Epithelial cell of prostate (primary cell): ENCODE results near the gene POLR3F.
"Not testable (repeated sequence)": the region's sequence is repeated elsewhere in the genome, so short reads cannot be mapped to it uniquely, and the experiment has no call there.

Experiments
- DNase-seq: peaks from one replicate; pipeline ENCODE4 v3.0.0-alpha.2; 2011; ENCODE audit warnings: low read depth, low spot score
- H3K27ac ChIP-seq: fragments of 450-650 bp; 2 replicates; pipeline ENCODE4 v1.5.1; 2017; ENCODE audit warnings: mild to moderate bottlenecking

Gene POLR3F

GRCh38 chr20:18501672-18502071, 34.5 kb downstream of the POLR3F start:
- not testable (repeated sequence) for H3K27ac ChIP-seq, DNase-seq

- DNase-seq = no peak
- H3K27ac ChIP-seq = no peak overlapping the region
Measured at GRCh38 chr20:18504479-18505060, 37.4 kb downstream of the POLR3F start.

GRCh38 chr20:18506744-18507143, 39.6 kb downstream of the POLR3F start:
- no peak for DNase-seq
- peak overlapping the region; percentile 96 for H3K27ac ChIP-seq

GRCh38 chr20:18507218-18508191, 40.3 kb downstream of the POLR3F start, which contains the start of gene SEC23B:
TSS of gene SEC23B (plus strand) at chr20:18507940. CDS start at chr20:18510836, 2,896 bp downstream.
- DNase-seq = peak; percentile 95
- H3K27ac ChIP-seq = peak within 1 kb of the TSS; percentile 96

- no peak for DNase-seq
- no peak overlapping the region for H3K27ac ChIP-seq
Measured at GRCh38 chr20:18511571-18511970, 44.4 kb downstream of the POLR3F start.

GRCh38 chr20:18513208-18513607, 46.0 kb downstream of the POLR3F start:
- no peak for DNase-seq
- no peak overlapping the region for H3K27ac ChIP-seq

GRCh38 chr20:18514127-18514526, 46.9 kb downstream of the POLR3F start:
- DNase-seq = no peak
- H3K27ac ChIP-seq = no peak overlapping the region

- H3K27ac ChIP-seq = no peak overlapping the region
Measured at GRCh38 chr20:18515973-18516372, 48.8 kb downstream of the POLR3F start.

GRCh38 chr20:18522066-18522465, 54.9 kb downstream of the POLR3F start:
- H3K27ac ChIP-seq, DNase-seq: not testable (repeated sequence)

More at GRCh38 chr20:18515973-18516372, 48.8 kb downstream of the POLR3F start:
- no peak for DNase-seq

- DNase-seq = no peak
- H3K27ac ChIP-seq = peak overlapping the region; percentile 74
Measured at GRCh38 chr20:18523066-18523465, 55.9 kb downstream of the POLR3F start.

- DNase-seq = no peak
- peak overlapping the region; percentile 74 for H3K27ac ChIP-seq
Measured at GRCh38 chr20:18524646-18525045, 57.5 kb downstream of the POLR3F start.

GRCh38 chr20:18526761-18527160, 59.6 kb downstream of the POLR3F start:
- DNase-seq = not testable (repeated sequence)
- H3K27ac ChIP-seq = peak overlapping the region; percentile 74

GRCh38 chr20:18527339-18527738, 60.1 kb downstream of the POLR3F start:
- peak overlapping the region; percentile 74 for H3K27ac ChIP-seq
- no peak for DNase-seq

GRCh38 chr20:18527836-18528235, 60.6 kb downstream of the POLR3F start:
- no peak for DNase-seq

GRCh38 chr20:18529041-18529440, 61.9 kb downstream of the POLR3F start:
- DNase-seq = no peak
- H3K27ac ChIP-seq = no peak overlapping the region

More at GRCh38 chr20:18527836-18528235, 60.6 kb downstream of the POLR3F start:
- H3K27ac ChIP-seq = peak overlapping the region; percentile 74

GRCh38 chr20:18532626-18533025, 65.4 kb downstream of the POLR3F start:
- no peak for DNase-seq
- H3K27ac ChIP-seq = no peak overlapping the region

- H3K27ac ChIP-seq = no peak overlapping the region
- no peak for DNase-seq
Measured at GRCh38 chr20:18533491-18533890, 66.3 kb downstream of the POLR3F start.

GRCh38 chr20:18533978-18534644, 66.9 kb downstream of the POLR3F start:
- H3K27ac ChIP-seq = no peak overlapping the region
- DNase-seq = no peak
